GM12865 (cell line): Measurements from ENCODE around the gene PNMA8A.
A peak's percentile ranks its signal among the peaks of the same experiment; 100 is the strongest.

Experiments used
- DNase-seq: peaks from one replicate; pipeline ENCODE4 v3.0.0; 2010; ENCODE audit warnings: low read depth
- H3K4me3 ChIP-seq: 2 replicates; pipeline ENCODE4 v1.5.1; 2011; ENCODE audit warnings: mild to moderate bottlenecking, low read depth, low read length, control low read depth
- CTCF ChIP-seq: IDR thresholded peaks from 2 replicates; pipeline ENCODE4 v1.5.1; 2011; ENCODE audit warnings: low read length, control low read depth, low read depth, inconsistent platforms; ENCODE audit not compliant: insufficient read depth; ENCODE audit errors: missing control alignments

Gene PNMA8A

DNA sequence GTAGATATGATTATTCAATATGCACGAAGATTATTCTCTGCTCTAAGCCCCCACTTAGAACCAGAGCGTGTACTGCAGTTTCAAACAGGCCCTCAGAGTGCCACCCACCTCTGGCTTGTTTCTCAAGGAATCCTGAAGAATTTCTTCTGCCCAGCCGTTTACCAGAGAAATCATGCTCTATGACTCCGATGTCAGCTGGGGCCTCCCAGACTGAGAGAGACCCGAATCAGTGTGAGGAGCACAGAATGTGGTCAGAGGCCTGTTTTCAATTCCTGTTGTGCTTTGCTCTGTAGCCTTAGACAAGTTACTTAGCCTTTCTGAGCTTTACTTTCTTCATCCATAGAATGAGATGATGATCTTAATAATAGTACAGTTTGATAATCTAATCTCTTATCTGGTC, 48.2 kb downstream of the PNMA8A start:
- DNase-seq = peak; percentile 13
- no peak overlapping the region for H3K4me3 ChIP-seq
- no peak for TF ChIP-seq CTCF

- H3K4me3 ChIP-seq = no peak overlapping the region
- no peak for TF ChIP-seq CTCF
- no peak for DNase-seq
These were observed 49.0 kb downstream of the PNMA8A start for GRCh38 chr19:46422344-46422743.

DNA sequence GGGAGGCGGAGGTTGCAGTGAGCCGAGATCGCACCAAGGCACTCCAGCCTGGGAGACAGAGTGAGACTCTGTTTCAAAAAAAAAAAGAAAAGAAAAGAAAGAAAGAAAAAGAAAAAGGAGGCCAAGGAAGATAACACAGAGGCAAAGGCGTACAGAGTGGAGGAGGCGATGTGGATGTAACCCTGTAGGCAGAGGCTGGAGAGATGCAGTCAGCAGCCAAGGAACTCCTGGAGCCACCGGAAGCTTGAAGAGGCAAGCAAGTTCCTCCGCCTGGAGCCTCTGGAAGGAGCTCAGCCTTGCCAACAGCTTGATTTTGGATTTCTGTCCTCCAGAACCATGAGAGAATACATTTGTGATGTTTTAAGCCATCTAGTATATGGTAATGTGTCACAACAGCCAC, 51.3 kb downstream of the PNMA8A start:
- no peak for DNase-seq
- TF ChIP-seq CTCF = no peak
- no peak overlapping the region for H3K4me3 ChIP-seq
